Measurements from ENCODE around the gene MYO1D. TPM values are rescaled to one million over a fixed set of nuclear protein-coding genes. Genes with fewer than 3 reads are reported as not detected.
A peak's percentile ranks its signal among the peaks of the same experiment; 100 is the strongest.

Gene MYO1D
- total and polyA plus RNA-seq, 8 donors, result 16.7 to 43.0 (median 29.4) TPM

- Histone ChIP-seq H3K27me3 (no peaks in the 10 kb centered on the region), H3K4me3 (no peak overlapping the region), H3K36me3 (no peaks in the 10 kb centered on the region), H3K4me1 (peaks cover 10 to 16% (median 13%) of the 10 kb centered on the region in 3 donors), H3K27ac (no peak overlapping the region), H3K9me3 (no peaks in the 10 kb centered on the region)
- ATAC-seq (no peak), FAIRE-seq (no peak), DNase-seq (no peak)
- TF ChIP-seq CTCF (IDR thresholded peaks at IDR 0.05), result no peak
- intact Hi-C loops (cut with DNase I), result no loop called here
Observed at GRCh38 chr17:32713081-32713480, 163.8 kb downstream of the MYO1D start.

GRCh38 chr17:32709562-32709961, 167.4 kb downstream of the MYO1D start:
- peak in 2 of 4 donors; percentile 44 to 65 for ATAC-seq

GRCh38 chr17:32701871-32702270, 175.1 kb downstream of the MYO1D start:
- Histone ChIP-seq H3K4me1 (no peaks in the 10 kb centered on the region), H3K36me3 (no peaks in the 10 kb centered on the region), H3K4me3 (no peak overlapping the region), H3K9me3 (no peaks in the 10 kb centered on the region), H3K27ac (no peak overlapping the region), H3K27me3 (no peaks in the 10 kb centered on the region)
- FAIRE-seq (no peak), DNase-seq (no peak), ATAC-seq (no peak)
- intact Hi-C loops (cut with DNase I), result no loop called here
- 89 to 98% methylated on average over 1 of the region's 1 CpG for WGBS, 2 donors
- TF ChIP-seq CTCF (IDR thresholded peaks at IDR 0.05), result no peak

More at GRCh38 chr17:32709562-32709961, 167.4 kb downstream of the MYO1D start:
- Histone ChIP-seq H3K4me3 (no peak overlapping the region), H3K4me1 (peaks cover 10 to 16% (median 13%) of the 10 kb centered on the region in 3 donors), H3K9me3 (no peaks in the 10 kb centered on the region), H3K36me3 (no peaks in the 10 kb centered on the region), H3K27ac (no peak overlapping the region), H3K27me3 (no peaks in the 10 kb centered on the region)
- intact Hi-C loops (cut with DNase I), result no loop called here
- TF ChIP-seq CTCF (IDR thresholded peaks at IDR 0.05), result no peak
- DNase-seq, result no peak
- FAIRE-seq, result peak; percentile 51

- FAIRE-seq (peak; percentile 69), ATAC-seq (no peak), DNase-seq (no peak)
- WGBS, 2 donors, result 95 to 96% methylated on average over 2 of the region's 2 CpGs
- TF ChIP-seq CTCF (IDR thresholded peaks at IDR 0.05), result no peak
- Histone ChIP-seq H3K27me3 (no peaks in the 10 kb centered on the region), H3K27ac (no peak overlapping the region), H3K4me1 (no peaks in the 10 kb centered on the region), H3K9me3 (no peaks in the 10 kb centered on the region), H3K36me3 (no peaks in the 10 kb centered on the region), H3K4me3 (no peak overlapping the region)
- intact Hi-C loops (cut with DNase I), result no loop called here
Observed at GRCh38 chr17:32699247-32699646, 177.7 kb downstream of the MYO1D start.

- ATAC-seq (no peak), DNase-seq (no peak), FAIRE-seq (no peak)
- no peak for TF ChIP-seq CTCF (IDR thresholded peaks at IDR 0.05)
- no peaks in the 10 kb centered on the region for H3K4me1 ChIP-seq
- H3K4me3 ChIP-seq, result no peak overlapping the region
- H3K9me3 ChIP-seq, result no peaks in the 10 kb centered on the region
- no peaks in the 10 kb centered on the region for H3K36me3 ChIP-seq
- H3K27me3 ChIP-seq, result no peaks in the 10 kb centered on the region
- WGBS, 2 donors, result 96 to 97% methylated on average over 1 of the region's 1 CpG
- H3K27ac ChIP-seq, result no peak overlapping the region
- intact Hi-C loops (cut with DNase I), result no loop called here
Observed at GRCh38 chr17:32697728-32698625, 178.9 kb downstream of the MYO1D start.

Measured in pancreas (tissue), 10 donors.